H54 (cell line): ENCODE measurements around the gene TSFM.

Source experiments
- DNase-seq: peaks from one replicate; pipeline ENCODE4 v3.0.0; 2011; ENCODE audit warnings: low spot score, mixed read lengths; ENCODE audit not compliant: insufficient read length
- FAIRE-seq: peaks from 3 replicates; lab custom pipeline; 2011; peaks lifted over from hg19 to GRCh38; lab: Jason Lieb, UNC
- POLR2A ChIP-seq: IDR thresholded peaks from 2 replicates; pipeline ENCODE4 v1.6.1; 2011; ENCODE audit warnings: low read depth, mild to moderate bottlenecking, low read length

TSFM gene

GRCh38 chr12:57775044-57775443, 7.5 kb upstream of the TSFM start:
- DNase-seq: no peak
- no peak for TF ChIP-seq POLR2A
- FAIRE-seq: no peak

- FAIRE-seq: no peak
- no peak for TF ChIP-seq POLR2A
- DNase-seq: no peak
Observed at GRCh38 chr12:57775563-57776246, 6.9 kb upstream of the TSFM start.

DNA sequence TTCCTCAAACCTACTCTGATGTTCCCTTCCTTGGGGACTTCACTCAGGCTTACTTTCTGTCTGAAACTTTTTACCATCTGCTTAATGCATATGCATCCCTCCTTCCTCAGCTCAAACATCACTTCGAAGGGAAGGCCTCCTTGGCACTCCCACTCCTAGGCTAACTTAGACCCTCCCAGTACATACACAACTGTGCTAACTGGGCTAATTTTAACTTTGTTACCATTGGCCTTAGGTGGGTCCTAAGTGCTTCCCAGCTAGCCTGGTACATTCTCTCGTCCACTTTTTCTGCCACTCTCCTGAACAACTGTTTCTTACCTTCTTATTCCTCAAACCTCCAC, 6.4 kb upstream of the TSFM start:
- no peak for DNase-seq
- TF ChIP-seq POLR2A: no peak
- FAIRE-seq: no peak

DNA sequence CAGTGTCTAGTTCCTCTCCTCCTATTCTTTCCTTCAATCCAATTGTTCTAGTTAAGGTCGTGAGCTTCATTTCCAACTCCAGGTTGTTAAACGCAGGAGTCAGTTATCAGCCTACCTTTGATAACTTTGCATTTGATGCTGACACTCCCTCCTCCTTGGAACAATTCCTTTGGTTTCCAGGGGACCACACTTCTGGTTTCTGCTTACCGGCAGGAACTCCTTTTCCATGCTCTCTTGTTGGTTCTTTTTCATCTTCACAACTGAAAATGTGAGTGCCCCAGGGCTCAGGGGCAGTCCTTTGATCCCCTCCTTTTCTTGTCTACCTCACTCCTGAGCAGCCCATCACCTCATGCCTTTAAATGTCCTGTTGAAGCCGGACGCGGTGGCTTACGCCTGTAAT, 5.2 kb upstream of the TSFM start:
- TF ChIP-seq POLR2A: no peak
- no peak for DNase-seq
- FAIRE-seq: no peak

- TF ChIP-seq POLR2A: no peak
- FAIRE-seq: no peak
- no peak for DNase-seq
Observed at GRCh38 chr12:57777911-57778310, 4.7 kb upstream of the TSFM start.

GRCh38 chr12:57779736-57780135, 2.9 kb upstream of the TSFM start:
- TF ChIP-seq POLR2A: no peak

GRCh38 chr12:57780284-57780897, 2.2 kb upstream of the TSFM start:
- TF ChIP-seq POLR2A: no peak
- FAIRE-seq (no peak), DNase-seq (no peak)

More at GRCh38 chr12:57779736-57780135, 2.9 kb upstream of the TSFM start:
- DNase-seq: no peak
- FAIRE-seq: no peak

DNA sequence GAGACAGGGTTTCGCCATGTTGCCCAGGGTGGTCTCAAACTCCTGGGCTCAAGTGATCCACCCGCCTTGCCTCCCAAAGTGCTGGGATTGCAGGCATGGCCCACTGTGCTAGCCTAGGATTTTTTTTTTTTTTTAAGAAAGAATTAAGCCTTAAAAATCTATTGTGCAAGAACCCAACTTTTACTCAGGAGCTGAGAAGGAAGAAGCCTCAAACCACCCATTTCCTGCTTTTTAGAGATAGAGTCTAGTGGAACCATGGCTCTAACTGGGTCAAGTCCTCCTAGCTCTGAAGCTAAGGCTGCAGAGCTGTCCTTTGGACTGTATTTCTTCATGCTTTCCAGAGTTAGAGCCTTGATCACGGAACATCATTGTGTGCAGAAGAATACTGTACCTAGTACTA, 1.3 kb upstream of the TSFM start:
- DNase-seq (no peak), FAIRE-seq (no peak)
- TF ChIP-seq POLR2A: no peak

- DNase-seq (no peak), FAIRE-seq (no peak)
- no peak for TF ChIP-seq POLR2A
Observed at GRCh38 chr12:57781801-57782200, 786 bp upstream of the TSFM start.

DNA sequence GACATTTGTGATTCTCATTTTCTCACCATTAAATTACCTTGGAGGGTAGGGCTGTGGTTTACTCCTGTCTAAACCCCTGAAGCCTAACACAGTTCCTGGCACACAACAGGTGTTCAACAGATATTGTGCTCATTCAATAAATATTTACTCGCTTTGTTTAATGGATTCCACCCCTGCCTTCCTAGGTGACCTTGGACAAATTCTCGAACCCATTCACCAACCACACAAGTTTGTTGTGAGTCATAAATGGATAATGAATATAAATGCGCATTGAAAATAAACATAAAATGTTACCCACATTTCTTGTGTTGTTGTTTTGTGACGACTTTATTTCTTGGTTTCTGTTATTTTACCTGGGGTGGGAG, 362 bp upstream of the TSFM start:
- TF ChIP-seq POLR2A: no peak
- DNase-seq (no peak), FAIRE-seq (no peak)

- TF ChIP-seq POLR2A: no peak
- no peak for DNase-seq
- no peak for FAIRE-seq
Observed at GRCh38 chr12:57783466-57783801, 847 bp downstream of the TSFM start.

DNA sequence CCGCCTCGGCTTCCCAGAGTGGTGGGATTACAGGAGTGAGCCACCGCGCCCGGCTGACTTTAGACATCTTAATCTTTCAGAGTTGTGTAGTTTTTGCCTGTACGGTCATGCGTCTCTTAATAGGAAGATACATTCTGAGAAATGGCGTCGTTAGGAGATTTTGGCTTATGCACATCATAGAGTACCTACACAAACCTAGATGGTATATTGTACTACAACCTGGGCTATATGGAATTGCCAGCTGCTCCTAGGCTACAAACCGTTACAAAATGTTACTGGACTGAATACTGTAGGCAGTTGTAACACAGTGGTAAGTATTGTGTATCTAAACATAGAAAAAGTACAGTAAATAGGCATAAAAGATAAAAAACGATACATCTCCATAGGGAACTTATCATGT, 1.3 kb downstream of the TSFM start:
- DNase-seq (no peak), FAIRE-seq (no peak)
- TF ChIP-seq POLR2A: no peak

DNA sequence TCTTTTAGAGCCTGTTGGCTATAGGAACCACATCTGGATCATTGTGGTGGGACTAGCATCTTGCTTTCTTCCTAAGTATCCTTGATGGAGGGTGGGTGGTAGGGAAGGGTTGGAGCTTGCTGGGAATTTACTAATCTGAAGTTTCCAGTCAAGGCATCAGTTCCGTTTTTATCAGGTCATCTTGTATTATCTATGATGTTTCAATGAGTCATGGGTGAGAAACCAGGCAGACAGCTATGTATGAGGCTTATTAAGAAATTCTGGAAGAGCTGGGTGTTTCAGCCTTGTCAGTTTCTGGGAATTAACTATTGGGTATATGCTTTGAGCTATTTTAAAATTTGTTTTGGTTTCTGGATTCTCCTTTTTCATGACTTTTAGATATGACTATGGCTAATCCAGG, 11.3 kb downstream of the TSFM start:
- TF ChIP-seq POLR2A: no peak
- FAIRE-seq (peak; percentile 83), DNase-seq (peak; percentile 40)

- TF ChIP-seq POLR2A: no peak
- DNase-seq (no peak), FAIRE-seq (no peak)
Observed at GRCh38 chr12:57795354-57795753, 12.8 kb downstream of the TSFM start.

DNA sequence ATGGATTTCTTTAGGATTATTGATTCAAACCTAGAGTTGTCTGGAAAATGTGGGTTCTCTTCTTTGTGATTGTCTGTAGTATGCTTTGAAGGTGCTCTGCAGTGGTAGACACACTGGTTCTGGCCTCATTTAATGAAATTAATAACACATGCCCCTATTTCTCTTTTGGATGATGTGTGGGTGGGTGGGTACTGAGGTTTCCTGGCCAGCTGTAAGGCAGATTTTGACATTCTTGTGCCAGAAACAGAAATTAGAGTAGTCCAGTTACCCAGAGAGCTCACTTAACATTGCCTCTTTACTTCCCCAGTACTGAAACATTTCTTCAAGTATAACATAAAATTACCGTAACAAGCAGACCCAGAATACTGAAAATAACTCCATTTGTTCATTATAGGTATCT, 14.4 kb downstream of the TSFM start:
- FAIRE-seq: no peak
- no peak for TF ChIP-seq POLR2A

More for the DNA sequence above, 14.4 kb downstream of the TSFM start:
- DNase-seq: no peak
